Endometrial microvascular endothelial cells (primary cell): ENCODE data around the gene DHX15. TPM values are rescaled to one million over a fixed set of nuclear protein-coding genes. Genes with fewer than 3 reads are reported as not detected.

Experiments
- in situ Hi-C: cut with HindIII; loops from 2 replicates; pipeline ENCODE4 v1.10.0; 2017; ENCODE audit warnings: low sequenced_read_pairs, low pct_unique_long_range_greater_than_20kb; ENCODE audit errors: inconsistent ontology term
- total RNA-seq: library from RNA; depleted of rRNA; stranded (reverse); fragments of >200 nt; gene quantifications from one replicate; pipeline ENCODE4 v1.2.3, GENCODE V29; 2015; ENCODE audit errors: inconsistent ontology term

The DHX15 gene
- total RNA-seq, 1 donor from 2014 or later, result 155 TPM

DNA sequence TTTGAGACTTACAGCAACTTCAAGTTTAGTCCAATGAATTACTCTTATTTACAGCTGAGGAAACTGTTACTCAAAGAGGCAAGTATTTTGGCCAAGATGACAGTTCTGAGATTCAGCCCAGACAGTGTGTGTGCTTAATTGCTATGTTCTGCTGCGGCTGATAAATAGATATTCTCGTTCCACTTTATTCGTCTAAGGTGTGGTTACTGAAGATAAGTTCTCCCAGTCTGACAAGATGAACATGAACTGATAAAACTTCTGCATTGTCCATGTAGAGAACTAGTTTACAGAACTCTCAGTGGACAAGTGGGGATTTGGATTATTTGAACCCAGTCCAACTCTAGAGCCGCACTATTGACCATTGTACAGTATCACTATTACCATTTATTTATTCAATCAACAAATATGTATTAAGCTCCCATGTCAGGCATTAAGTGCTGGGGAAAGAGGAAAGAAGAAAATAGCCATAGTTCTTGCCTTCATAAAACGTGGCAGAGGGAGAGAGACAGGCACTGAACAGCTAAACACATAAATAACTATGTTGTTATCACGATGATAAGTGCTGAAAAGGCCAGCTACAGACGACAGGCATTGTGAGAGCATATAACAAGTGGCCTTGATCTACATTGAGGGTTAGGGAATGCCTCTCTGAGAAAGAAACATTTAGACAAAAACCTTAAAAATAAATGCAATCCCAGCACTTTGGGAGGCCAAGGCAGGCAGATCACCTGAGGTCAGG, 4.0 kb upstream of the DHX15 start:
- in situ Hi-C loops, result no loop called here

GRCh38 chr4:24583451-24584210, 723 bp downstream of the DHX15 start:
- in situ Hi-C loops, result no loop called here

DNA sequence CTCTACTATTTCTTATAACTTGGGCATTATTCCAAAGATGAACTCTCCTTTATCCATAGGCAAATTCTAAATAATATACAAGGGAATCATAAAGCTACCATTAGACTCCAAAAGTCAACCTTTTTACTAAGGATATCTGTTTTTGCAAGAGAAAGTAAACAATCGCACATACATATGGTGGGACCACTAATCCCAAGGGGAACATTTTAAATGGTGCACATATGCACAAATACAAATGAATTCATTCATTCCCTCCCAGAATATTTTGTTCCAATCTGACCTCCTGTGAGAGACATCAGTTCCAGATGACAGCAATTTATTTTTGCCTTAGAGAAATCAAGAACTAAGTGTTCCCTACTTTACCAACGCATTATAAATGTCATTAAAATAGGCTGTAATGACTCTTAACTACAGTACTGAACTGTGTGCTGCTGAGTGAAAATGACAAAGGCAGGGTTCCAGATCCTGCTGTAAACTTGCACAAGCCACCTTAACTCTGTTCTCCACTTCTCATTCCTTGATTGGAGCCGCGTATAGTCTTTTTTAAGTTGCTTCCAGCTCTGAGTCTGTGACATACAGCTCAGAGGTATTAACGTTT, 2.0 kb downstream of the DHX15 start:
- in situ Hi-C loops, result no loop called here

- in situ Hi-C loops, result no loop called here
These were observed 6.0 kb downstream of the DHX15 start for GRCh38 chr4:24578364-24578763.

DNA sequence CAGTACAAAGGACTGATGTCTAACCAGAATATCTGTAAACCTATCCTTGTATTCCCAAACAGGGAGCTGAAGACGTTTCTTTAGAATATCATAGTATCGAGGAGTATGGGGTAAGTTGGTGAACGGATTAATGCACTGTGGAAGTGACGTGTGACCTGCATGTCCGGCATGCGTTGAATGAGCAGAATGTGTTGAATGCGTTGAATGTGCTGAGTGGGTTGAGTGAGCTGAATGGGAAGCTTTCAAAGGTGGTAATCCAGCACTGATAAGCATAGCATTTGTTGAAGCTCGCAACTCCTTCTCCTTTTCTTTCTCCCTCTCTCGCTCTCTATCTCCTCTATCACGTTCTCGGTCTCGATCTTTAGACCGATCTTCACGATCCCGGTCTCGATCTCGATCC, 8.1 kb downstream of the DHX15 start:
- in situ Hi-C loops, result no loop called here

- in situ Hi-C loops, result no loop called here
These were observed 10.1 kb downstream of the DHX15 start for GRCh38 chr4:24574236-24574635.

DNA sequence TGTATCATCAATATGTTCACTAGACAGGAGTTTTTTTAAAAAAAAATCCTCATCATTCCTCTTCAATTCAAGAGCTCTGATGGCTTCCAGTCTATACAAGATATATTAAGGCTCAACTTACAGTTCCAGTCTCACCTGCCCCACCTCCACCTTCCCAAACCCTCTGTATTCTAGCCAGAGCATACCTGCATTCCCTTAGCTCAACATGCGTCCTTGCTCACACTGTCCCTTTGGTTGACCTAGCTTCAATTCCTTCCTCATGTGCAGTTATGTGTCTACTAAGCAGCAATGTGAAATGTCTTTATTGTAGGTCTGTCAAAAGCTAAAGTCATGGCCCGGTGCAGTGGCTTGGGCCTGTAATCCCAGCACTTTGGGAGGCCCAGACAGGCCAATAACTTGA, 10.8 kb downstream of the DHX15 start:
- in situ Hi-C loops, result no loop called here

- in situ Hi-C loops, result no loop called here
These were observed 13.6 kb downstream of the DHX15 start for GRCh38 chr4:24570574-24571236.

DNA sequence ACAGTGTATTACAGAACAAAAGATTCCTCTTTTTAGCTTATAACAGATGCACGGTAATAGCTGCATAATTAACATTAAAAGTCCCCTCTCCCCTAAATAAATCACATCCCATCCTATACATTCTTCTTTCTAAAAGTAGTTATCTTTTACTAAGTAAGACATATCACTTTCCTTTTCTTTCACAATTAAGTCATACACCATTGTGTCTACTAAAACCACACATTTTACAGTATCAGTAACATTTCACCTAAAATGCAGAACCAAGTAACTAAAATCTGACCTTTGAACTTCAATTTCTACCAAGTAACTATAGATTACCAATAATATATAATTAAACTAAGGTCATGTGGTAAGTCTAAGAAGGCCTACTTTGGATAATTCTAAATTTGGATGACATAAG, 14.2 kb downstream of the DHX15 start:
- in situ Hi-C loops, result no loop called here

DNA sequence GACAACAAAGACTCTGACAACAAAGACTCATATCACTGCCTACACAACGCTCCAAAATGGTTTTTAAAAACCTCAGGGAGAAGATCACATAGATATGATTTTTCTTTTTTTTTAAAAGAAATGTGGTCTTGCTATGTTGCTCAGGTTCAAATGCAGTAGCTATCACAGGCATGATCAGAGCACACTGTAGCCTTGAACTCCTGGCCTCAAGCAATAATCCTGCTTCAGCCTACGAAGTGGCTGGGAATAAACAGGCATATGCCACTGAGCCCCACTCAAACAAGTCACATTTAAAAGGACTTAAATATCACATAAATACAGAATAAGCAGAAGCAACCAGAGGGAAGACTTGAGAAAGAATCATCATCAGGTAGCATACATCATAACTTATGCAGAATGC, 14.7 kb downstream of the DHX15 start:
- in situ Hi-C loops, result no loop called here

- in situ Hi-C loops, result no loop called here
These were observed 15.9 kb downstream of the DHX15 start for GRCh38 chr4:24568425-24568824.

GRCh38 chr4:24565054-24565453, 19.3 kb downstream of the DHX15 start:
- in situ Hi-C loops, result no loop called here

GRCh38 chr4:24564488-24564887, 19.9 kb downstream of the DHX15 start:
- in situ Hi-C loops, result no loop called here

GRCh38 chr4:24561438-24562139, 22.8 kb downstream of the DHX15 start:
- in situ Hi-C loops, result no loop called here

GRCh38 chr4:24560868-24561368, 23.4 kb downstream of the DHX15 start:
- in situ Hi-C loops, result no loop called here

DNA sequence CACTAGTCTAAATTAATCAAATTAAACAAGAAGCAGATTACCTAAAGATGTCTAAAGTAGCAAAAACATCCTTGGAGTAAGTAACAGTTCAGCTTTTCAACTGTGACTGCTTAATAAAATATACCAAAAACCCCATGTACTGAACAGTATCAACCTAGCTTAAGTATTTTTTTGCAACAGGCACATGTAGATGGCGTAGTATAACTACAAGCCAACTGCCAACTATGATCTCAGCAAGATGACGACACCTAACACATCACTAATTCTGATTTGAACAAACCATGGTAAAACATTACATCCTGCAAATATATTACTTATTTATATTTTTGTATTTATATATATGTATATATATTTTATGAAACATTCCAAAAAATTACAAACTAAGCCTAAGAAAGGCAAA, 24.5 kb downstream of the DHX15 start:
- in situ Hi-C loops, result no loop called here

- in situ Hi-C loops, result no loop called here
These were observed 25.1 kb downstream of the DHX15 start for GRCh38 chr4:24559032-24559821.
